ENCODE measurements around the gene MINDY4. TPM values are rescaled to one million over a fixed set of nuclear protein-coding genes. Genes with fewer than 3 reads are reported as not detected.

The MINDY4 gene
- total and polyA plus RNA-seq, 2 of the 8 experiments (the other 6 are each of a cell fraction or from before 2014, with no cell fraction given): 1.3 to 3.6 TPM

DNA sequence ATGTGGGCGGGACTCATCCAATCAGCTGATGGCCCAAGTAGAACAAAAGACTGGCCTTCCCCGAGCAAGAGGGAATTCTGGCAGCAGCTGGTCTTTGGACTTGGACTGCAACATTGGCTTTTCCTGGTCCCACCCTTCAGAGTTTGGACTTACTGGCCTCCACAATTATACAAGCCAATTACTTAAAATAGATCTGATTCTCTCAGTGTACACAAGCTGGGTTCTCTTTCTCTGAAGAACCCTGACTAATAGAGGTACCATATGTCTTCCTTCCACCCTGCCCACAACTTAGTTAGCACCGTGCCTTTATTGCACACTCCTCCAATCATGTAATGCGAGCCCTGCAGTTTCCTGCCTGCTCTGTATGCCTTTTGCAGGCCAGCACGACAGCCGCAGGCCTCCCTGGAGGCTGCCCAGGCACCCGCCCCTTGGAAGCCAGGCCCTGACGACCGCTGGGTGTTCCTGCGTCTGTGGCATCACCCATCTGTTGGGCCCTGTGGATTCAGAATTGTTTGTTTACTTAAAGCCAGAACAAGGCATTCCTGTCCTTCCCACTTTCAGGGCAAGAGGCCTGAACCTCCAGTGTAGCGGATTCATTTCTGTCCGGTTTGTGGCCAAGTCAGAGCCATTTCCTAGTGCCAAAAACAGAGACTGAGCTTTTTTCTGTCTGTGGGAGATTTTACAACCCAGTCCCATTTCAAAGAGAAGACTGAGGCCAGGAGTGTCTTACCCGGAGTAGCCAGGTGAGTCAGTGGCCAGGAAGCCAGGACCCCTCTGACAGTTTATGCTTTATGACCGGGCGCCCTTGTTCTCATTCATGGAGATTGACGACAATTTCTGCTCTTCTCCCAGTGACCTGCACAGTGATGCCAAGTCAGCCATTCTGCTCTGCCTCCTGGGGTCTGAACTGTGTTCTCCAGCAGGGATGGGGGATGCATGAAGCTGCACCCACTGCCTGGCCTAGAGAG lies 20.2 kb upstream of the MINDY4 start:
- Histone ChIP-seq H3K9ac (replicated peaks in 1 of 4; ENCODE audit: extremely low read depth in 1 of 4, low read depth in 3 of 4, low read length in 3 of 4) (no peak overlapping the region), H3K18ac (ENCODE audit: extremely low read depth, low read length) (no peak overlapping the region), H3K36me3 (ENCODE audit: control insufficient read depth in 2 of 4, insufficient read depth in 4 of 4, low read length in 3 of 4) (no peaks in the 10 kb centered on the region), H2BK120ac (replicated peaks; ENCODE audit: low read depth, low read length) (no peak overlapping the region), H4K5ac (ENCODE audit: insufficient read length, low read depth, low read length) (no peak overlapping the region), H3K4me3 (ENCODE audit: extremely low read depth in 1 of 4, insufficient read depth in 2 of 4, low read depth in 3 of 4, low read length in 4 of 4) (no peak overlapping the region), H3K23ac (ENCODE audit: insufficient read length) (no peak overlapping the region), H2AK5ac (ENCODE audit: low read depth, low read length) (no peak overlapping the region), H4K8ac (ENCODE audit: extremely low read depth, insufficient read depth, low read length) (no peak overlapping the region), H3K56ac (replicated peaks; ENCODE audit: insufficient read length, low read depth, low read length) (no peak overlapping the region), H4K20me1 (replicated peaks in 1 of 2; ENCODE audit: control insufficient read depth in 1 of 2, insufficient read depth in 2 of 2, low read length in 2 of 2) (peaks cover 0 to 5% of the 10 kb centered on the region in 2 experiments), H2BK20ac (ENCODE audit: low read length) (no peak overlapping the region), H3K23me2 (ENCODE audit: low read depth, low read length) (peaks cover 6% of the 10 kb centered on the region; the same call in 1 of the 2 replicates), H3K27me3 (replicated peaks in 1 of 4; ENCODE audit: control insufficient read depth in 3 of 4, extremely low read depth in 1 of 4, insufficient read depth in 3 of 4, low read length in 3 of 4) (no peaks in the 10 kb centered on the region; a peak in 1 of 7 replicates), H3K4me2 (ENCODE audit: insufficient read depth in 1 of 2, low read depth in 2 of 2, low read length in 2 of 2) (no peak overlapping the region), H2BK12ac (ENCODE audit: low read depth, low read length) (no peak overlapping the region), H2AFZ (ENCODE audit: low read length) (no peak overlapping the region), H3K9me3 (ENCODE audit: insufficient read depth in 2 of 2, low read depth in 1 of 2, low read length in 1 of 2) (no peaks in the 10 kb centered on the region; a peak in 1 of 4 replicates), H3K27ac (ENCODE audit: low read depth, low read length) (no peak overlapping the region), H3K79me2 (ENCODE audit: control insufficient read depth in 1 of 2, insufficient read depth in 2 of 2, low read length in 2 of 2) (no peaks in the 10 kb centered on the region), H3K4ac (replicated peaks; ENCODE audit: insufficient read length, low read depth, low read length) (no peak overlapping the region), H2BK5ac (ENCODE audit: low read depth, low read length) (no peak overlapping the region), H3K14ac (ENCODE audit: insufficient read length) (no peak overlapping the region), H3K79me1 (ENCODE audit: low read depth, low read length) (no peaks in the 10 kb centered on the region), H4K91ac (replicated peaks; ENCODE audit: insufficient read length, low read length) (no peak overlapping the region), H3K4me1 (replicated peaks in 1 of 4; ENCODE audit: control insufficient read depth in 3 of 4, insufficient read depth in 4 of 4, low read length in 3 of 4) (no peaks in the 10 kb centered on the region; a peak in 1 of 7 replicates), H2BK15ac (ENCODE audit: low read length) (no peak overlapping the region)
- ChIA-PET CTCF (ENCODE audit: partially characterized antibody) (interaction anchor here (1.1 to 4.0 kb wide), 5 partner anchors 9 to 40 kb away, joined by 3 to 21 read pairs (median 3); no protein-coding TSS in a partner anchor), POLR2A (ENCODE audit: partially characterized antibody) (interaction anchor here (0.8 to 0.9 kb wide), 2 partner anchors 13 to 20 kb away, joined by 3 read pairs; partner anchors contain the start of gene MINDY4)
- WGBS, 2 experiments (ENCODE audit: extremely low coverage in 1 of 2, insufficient coverage in 1 of 2, insufficient read length in 1 of 2, insufficient replicate concordance in 2 of 2, low coverage in 1 of 2, low lambda C conversion rate in 2 of 2, missing lambda C conversion rate in 1 of 2): 84% methylated on average over 16 of the region's 16 CpGs; no CpG with 5 or more reads in 1 of the 2 experiments
- TF ChIP-seq MAFK (IDR thresholded peaks at IDR 0.05; ENCODE audit: low read depth, low read length) (no peak), SUZ12 (IDR thresholded peaks at IDR 0.05; ENCODE audit: low read length) (no peak), CBX5 (IDR thresholded peaks at IDR 0.05; ENCODE audit: low read depth, low read length) (no peak), POLR2A (IDR thresholded peaks at IDR 0.05; ENCODE audit: control extremely low read depth in 1 of 2, low read depth in 2 of 2, low read length in 2 of 2) (no peak), CHD2 (IDR thresholded peaks at IDR 0.05; ENCODE audit: low read length) (no peak), SIRT6 (IDR thresholded peaks at IDR 0.05; ENCODE audit: low read length) (no peak)
- FAIRE-seq (no peak), DNase-seq (ENCODE audit: low read depth in 1 of 2, low spot score in 2 of 2) (no peak)

All from H1 (cell line).